Activated B cell treated with CpG ODN at 0.5 μM for 24 hours (primary cell): ENCODE data around the gene NCAM1. TPM values are rescaled to one million over a fixed set of nuclear protein-coding genes. Genes with fewer than 3 reads are reported as not detected.

ENCODE experiments used
- ATAC-seq: fragments of 200-7000 bp; cut with Tn5 transposase; one replicate; pipeline ENCODE4 v1.10.0; 2021; ENCODE audit warnings: low read depth, mild to moderate bottlenecking, moderate library complexity
- CTCF ChIA-PET: fragments of 350-600 bp; sonication (Branson Sonifier 250); formaldehyde crosslinking; loops from one replicate; lab custom pipeline; 2021; ENCODE audit warnings: antibody characterized with exemption; lab: Charles Lee
- POLR2A ChIA-PET: fragments of 350-600 bp; sonication (Branson Sonifier 250); formaldehyde crosslinking; loops from one replicate; lab custom pipeline; 2021; ENCODE audit warnings: antibody characterized with exemption; lab: Charles Lee
- DNase-seq: peaks from one replicate; pipeline ENCODE4 v3.0.0; 2022
- H3K27ac Mint-ChIP-seq: one replicate; pipeline ENCODE4 v1.8.0; 2020; ENCODE audit warnings: mixed read lengths
- H3K27me3 Mint-ChIP-seq: one replicate; pipeline ENCODE4 v1.8.0; 2021; ENCODE audit warnings: mixed read lengths
- H3K36me3 Mint-ChIP-seq: one replicate; pipeline ENCODE4 v1.8.0; 2021; ENCODE audit warnings: low read depth, mixed read lengths
- H3K4me1 Mint-ChIP-seq: one replicate; pipeline ENCODE4 v1.8.0; 2021; ENCODE audit warnings: mixed read lengths
- H3K4me3 Mint-ChIP-seq: one replicate; pipeline ENCODE4 v1.8.0; 2020; ENCODE audit warnings: mild to moderate bottlenecking, mixed read lengths
- H3K9me3 Mint-ChIP-seq: one replicate; pipeline ENCODE4 v1.8.0; 2020; ENCODE audit warnings: mixed read lengths
- CTCF ChIP-seq: fragments of 200-600 bp; IDR thresholded peaks from one replicate; pipeline ENCODE4 v1.8.0; 2022; ENCODE audit warnings: antibody characterized with exemption, mild to moderate bottlenecking
- intact Hi-C: fragments of 100-400 bp; cut with micrococcal nuclease; formaldehyde crosslinking; loops from one replicate; pipeline ENCODE4 v1.15.1; 2024
- total RNA-seq: library from RNA; stranded (reverse); gene quantifications from 2 replicates; pipeline ENCODE4 v1.2.3, GENCODE V29; 2022

Gene NCAM1
- total RNA-seq, 1 donor from 2014 or later, result not detected

GRCh38 chr11:113195728-113196127 is 234.5 kb downstream of the NCAM1 start:
- Mint-ChIP-seq H3K36me3 (no peaks in the 10 kb centered on the region), H3K4me1 (no peaks in the 10 kb centered on the region), H3K4me3 (no peak overlapping the region), H3K27me3 (peaks cover 2% of the 10 kb centered on the region), H3K27ac (no peak overlapping the region), H3K9me3 (no peaks in the 10 kb centered on the region)
- DNase-seq, result no peak
- intact Hi-C loops, result no loop called here
- ATAC-seq, result no peak
- ChIA-PET CTCF (no interaction called here), POLR2A (no interaction called here)
- no peak for TF ChIP-seq CTCF

GRCh38 chr11:113197446-113197845 is 236.2 kb downstream of the NCAM1 start:
- Mint-ChIP-seq H3K27me3 (no peaks in the 10 kb centered on the region), H3K4me3 (no peak overlapping the region), H3K9me3 (no peaks in the 10 kb centered on the region), H3K27ac (no peak overlapping the region), H3K36me3 (no peaks in the 10 kb centered on the region), H3K4me1 (no peaks in the 10 kb centered on the region)
- ATAC-seq (no peak), DNase-seq (no peak)
- intact Hi-C loops, result no loop called here
- TF ChIP-seq CTCF, result no peak
- ChIA-PET POLR2A (no interaction called here), CTCF (no interaction called here)

GRCh38 chr11:113198972-113199661 is 237.9 kb downstream of the NCAM1 start:
- no peaks in the 10 kb centered on the region for H3K9me3 Mint-ChIP-seq
- H3K4me3 Mint-ChIP-seq, result no peak overlapping the region
- ChIA-PET CTCF (no interaction called here), POLR2A (no interaction called here)
- no peaks in the 10 kb centered on the region for H3K27me3 Mint-ChIP-seq
- intact Hi-C loops, result no loop called here
- no peak for TF ChIP-seq CTCF
- no peak overlapping the region for H3K27ac Mint-ChIP-seq
- no peaks in the 10 kb centered on the region for H3K36me3 Mint-ChIP-seq
- no peak for DNase-seq
- H3K4me1 Mint-ChIP-seq, result no peaks in the 10 kb centered on the region
- ATAC-seq, result no peak

GRCh38 chr11:113199866-113200265 is 238.6 kb downstream of the NCAM1 start:
- H3K9me3 Mint-ChIP-seq, result no peaks in the 10 kb centered on the region
- no peaks in the 10 kb centered on the region for H3K27me3 Mint-ChIP-seq
- no peaks in the 10 kb centered on the region for H3K36me3 Mint-ChIP-seq
- POLR2A ChIA-PET, result interaction anchor here (0.6 kb wide), 1 partner anchor 61 kb away, joined by 4 read pairs; no protein-coding TSS in a partner anchor
- H3K4me1 Mint-ChIP-seq, result no peaks in the 10 kb centered on the region
- intact Hi-C loops, result no loop called here
- DNase-seq, result no peak
- H3K4me3 Mint-ChIP-seq, result no peak overlapping the region
- CTCF ChIA-PET, result no interaction called here
- H3K27ac Mint-ChIP-seq, result no peak overlapping the region
- no peak for ATAC-seq
- no peak for TF ChIP-seq CTCF

- no peak overlapping the region for H3K27ac Mint-ChIP-seq
- H3K27me3 Mint-ChIP-seq, result no peaks in the 10 kb centered on the region
- no peak overlapping the region for H3K4me3 Mint-ChIP-seq
- no peak for DNase-seq
- no peaks in the 10 kb centered on the region for H3K9me3 Mint-ChIP-seq
- no peaks in the 10 kb centered on the region for H3K36me3 Mint-ChIP-seq
- no peak for ATAC-seq
- ChIA-PET CTCF (no interaction called here), POLR2A (no interaction called here)
- intact Hi-C loops, result no loop called here
- H3K4me1 Mint-ChIP-seq, result no peaks in the 10 kb centered on the region
- TF ChIP-seq CTCF, result no peak
Observed at GRCh38 chr11:113201054-113201818, 240.0 kb downstream of the NCAM1 start.
